ENCODE data around the gene HNF1A.
A peak's percentile ranks its signal among the peaks of the same experiment; 100 is the strongest.

The HNF1A gene

DNA sequence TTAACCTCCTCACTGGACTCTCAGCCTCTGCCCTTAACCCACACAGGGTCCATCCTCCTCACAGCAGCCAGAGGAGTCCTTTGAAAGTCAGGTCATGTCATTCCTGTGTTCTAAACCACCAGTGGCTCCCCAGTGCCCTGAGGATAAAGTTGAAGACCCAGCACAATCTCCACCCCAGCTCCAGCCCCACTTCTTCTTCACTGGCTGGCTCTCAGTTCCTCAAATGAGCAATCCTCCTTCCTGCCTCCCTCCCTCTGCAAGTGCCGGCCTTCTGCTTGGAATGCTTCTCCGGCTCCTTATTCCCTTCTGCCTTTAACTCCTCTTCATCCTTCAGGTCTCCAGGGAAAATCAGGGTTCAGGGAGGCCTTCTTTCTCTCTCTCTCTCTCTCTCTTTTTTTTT is 42.1 kb upstream of the HNF1A start:
- H3K4me3 ChIP-seq (ENCODE audit: low read depth, low read length) = no peak overlapping the region
- TF ChIP-seq CTCF (IDR thresholded peaks at IDR 0.05; ENCODE audit: insufficient read depth, low read depth, low read length, missing control alignments) = no peak
- no peak for DNase-seq (ENCODE audit: low read depth)

DNA sequence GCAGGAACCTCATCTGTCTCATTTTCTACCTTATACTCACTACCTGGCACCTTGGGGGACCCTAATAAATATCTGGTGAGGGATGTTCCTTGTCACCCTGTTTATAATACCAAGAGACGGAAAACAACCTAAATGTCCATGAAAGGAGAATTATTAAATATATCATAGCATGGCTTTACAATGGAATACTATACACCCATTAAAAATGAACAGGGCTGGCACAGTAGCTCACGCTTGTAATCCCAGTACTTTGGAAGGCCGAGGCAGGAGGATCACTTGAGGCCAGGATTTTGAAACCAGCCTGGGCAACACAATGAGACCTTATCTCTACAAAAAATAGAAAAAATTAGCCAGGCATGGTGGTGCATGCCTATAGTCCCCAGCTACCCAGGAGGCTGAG is 39.8 kb upstream of the HNF1A start:
- DNase-seq (ENCODE audit: low read depth) = no peak
- TF ChIP-seq CTCF (IDR thresholded peaks at IDR 0.05; ENCODE audit: insufficient read depth, low read depth, low read length, missing control alignments) = no peak
- no peak overlapping the region for H3K4me3 ChIP-seq (ENCODE audit: low read depth, low read length)

DNA sequence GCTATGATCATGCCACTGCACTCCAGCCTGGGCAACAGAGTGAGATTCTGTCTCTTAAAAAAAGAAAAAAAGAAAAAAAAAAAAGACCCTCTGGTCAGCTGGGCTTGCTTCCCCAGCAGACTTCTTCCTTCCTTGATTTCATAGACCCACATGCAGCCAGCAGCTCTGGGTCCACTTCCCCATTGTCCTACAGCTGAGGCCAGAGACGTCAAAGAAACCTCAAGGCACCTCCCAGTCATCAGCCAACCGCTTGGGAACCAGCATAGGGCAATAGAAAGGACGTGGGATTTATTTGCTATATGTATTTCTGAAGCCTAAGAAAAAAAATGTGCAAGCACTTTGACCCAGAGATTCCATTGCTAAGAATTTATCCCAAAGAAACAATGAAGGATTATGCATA is 38.8 kb upstream of the HNF1A start:
- DNase-seq (ENCODE audit: low read depth) = no peak
- H3K4me3 ChIP-seq (ENCODE audit: low read depth, low read length) = no peak overlapping the region
- no peak for TF ChIP-seq CTCF (IDR thresholded peaks at IDR 0.05; ENCODE audit: insufficient read depth, low read depth, low read length, missing control alignments)

DNA sequence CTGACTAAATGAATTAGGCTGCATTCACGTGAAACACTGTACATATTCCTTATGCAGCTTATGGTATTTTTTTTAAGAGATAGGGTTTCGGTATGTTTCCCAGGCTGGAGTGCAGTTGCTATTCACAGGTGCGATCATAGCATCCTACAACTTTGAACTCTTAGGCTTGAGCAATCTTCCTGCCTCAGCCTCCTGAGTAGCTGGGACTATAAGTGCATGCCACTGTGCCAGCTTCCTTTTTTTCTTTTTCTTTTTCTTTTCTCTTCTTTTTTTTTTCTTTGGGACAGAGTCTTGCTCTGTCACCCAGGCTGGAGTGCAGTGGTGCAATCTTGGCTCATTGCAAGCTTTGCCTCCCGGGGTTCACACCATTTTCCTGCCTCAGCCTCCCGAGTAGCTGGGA is 38.3 kb upstream of the HNF1A start:
- no peak overlapping the region for H3K4me3 ChIP-seq (ENCODE audit: low read depth, low read length)
- no peak for TF ChIP-seq CTCF (IDR thresholded peaks at IDR 0.05; ENCODE audit: insufficient read depth, low read depth, low read length, missing control alignments)
- no peak for DNase-seq (ENCODE audit: low read depth)

- peak; percentile 40 for DNase-seq (ENCODE audit: low read depth)
- no peak overlapping the region for H3K4me3 ChIP-seq (ENCODE audit: low read depth, low read length)
- TF ChIP-seq CTCF (IDR thresholded peaks at IDR 0.05; ENCODE audit: insufficient read depth, low read depth, low read length, missing control alignments) = no peak
Measured at GRCh38 chr12:120940799-120941198, 37.5 kb upstream of the HNF1A start.

DNA sequence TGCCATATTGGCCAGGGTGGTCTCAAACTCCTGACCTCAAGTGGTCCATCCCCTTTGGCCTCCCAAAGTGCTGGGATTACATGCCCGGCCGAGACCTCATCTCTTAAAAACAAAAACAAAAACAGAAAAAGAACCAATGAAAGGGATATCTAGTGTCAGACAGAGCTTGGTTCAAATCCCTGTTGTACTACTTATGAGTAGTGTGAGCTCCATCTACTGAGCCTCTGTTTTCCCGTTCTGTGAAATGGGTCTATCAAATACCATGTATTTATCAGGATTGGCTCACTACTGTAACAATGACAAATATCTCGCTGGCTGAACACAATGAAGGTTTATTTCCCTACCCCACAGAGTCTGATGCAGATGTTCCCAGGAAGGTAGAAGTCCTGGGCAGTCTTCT is 36.9 kb upstream of the HNF1A start:
- TF ChIP-seq CTCF (IDR thresholded peaks at IDR 0.05; ENCODE audit: insufficient read depth, low read depth, low read length, missing control alignments) = no peak

DNA sequence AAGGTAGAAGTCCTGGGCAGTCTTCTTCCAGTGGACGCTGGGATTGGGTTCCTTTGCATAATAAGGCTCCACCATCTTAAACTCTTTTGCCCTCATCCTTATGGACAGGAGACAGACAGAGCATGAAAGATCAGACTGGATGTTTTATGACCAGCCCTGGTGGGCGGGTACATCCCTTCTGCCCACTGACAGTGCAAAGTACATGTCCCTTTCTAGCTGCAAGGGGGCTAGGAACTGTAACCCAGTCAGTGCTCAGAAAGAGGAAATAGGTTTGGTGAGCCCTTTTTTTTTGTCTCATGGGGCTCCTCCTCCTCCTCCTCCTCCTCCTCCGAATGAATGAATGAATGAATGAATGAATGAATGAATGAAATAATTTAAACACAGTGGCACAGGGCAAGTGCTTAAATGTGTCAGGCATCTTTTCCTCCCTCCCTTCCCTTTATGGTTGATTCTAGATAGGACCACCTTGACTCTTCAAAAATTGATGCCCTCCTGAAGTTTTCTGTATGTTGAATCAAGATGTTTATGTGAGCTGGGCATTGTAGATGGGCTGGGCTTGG is 36.4 kb upstream of the HNF1A start:
- TF ChIP-seq CTCF (IDR thresholded peaks at IDR 0.05; ENCODE audit: insufficient read depth, low read depth, low read length, missing control alignments) = no peak
- no peak for DNase-seq (ENCODE audit: low read depth)
- no peak overlapping the region for H3K4me3 ChIP-seq (ENCODE audit: low read depth, low read length)

More for the DNA sequence above, 36.9 kb upstream of the HNF1A start:
- no peak for DNase-seq (ENCODE audit: low read depth)
- no peak overlapping the region for H3K4me3 ChIP-seq (ENCODE audit: low read depth, low read length)

Data from GM12865 (cell line).